Right ventricle myocardium superior (tissue), 1 donor: ENCODE measurements around the gene TRPC4. TPM values are rescaled to one million over a fixed set of nuclear protein-coding genes. Genes with fewer than 3 reads are reported as not detected.

Experiments used
- ATAC-seq: fragments of 200-7000 bp; cut with Tn5 transposase; one replicate; pipeline ENCODE4 v1.9.1; 2020; ENCODE audit warnings: mild to moderate bottlenecking; ENCODE audit not compliant: poor library complexity
- DNase-seq: peaks from one replicate; pipeline ENCODE4 v3.0.0-alpha.2; 2020
- intact Hi-C: fragments of 100-400 bp; cut with DNase I; formaldehyde crosslinking; loops from one replicate; pipeline ENCODE4 v1.11.2; 2022
- total RNA-seq: library from RNA; stranded (reverse); fragmentation: NEBNext Ultra II Directional; extraction: Animal tissue kit (Norgen Biotek cat#: 25700); gene quantifications from one replicate; pipeline ENCODE4 v1.2.1, GENCODE V29; 2021
- donor health status: DM: no; HTN: yes; CAD: no; lungs with severe emphysema.

The TRPC4 gene
- total RNA-seq, 1 donor from 2014 or later = 2.3 TPM

DNA sequence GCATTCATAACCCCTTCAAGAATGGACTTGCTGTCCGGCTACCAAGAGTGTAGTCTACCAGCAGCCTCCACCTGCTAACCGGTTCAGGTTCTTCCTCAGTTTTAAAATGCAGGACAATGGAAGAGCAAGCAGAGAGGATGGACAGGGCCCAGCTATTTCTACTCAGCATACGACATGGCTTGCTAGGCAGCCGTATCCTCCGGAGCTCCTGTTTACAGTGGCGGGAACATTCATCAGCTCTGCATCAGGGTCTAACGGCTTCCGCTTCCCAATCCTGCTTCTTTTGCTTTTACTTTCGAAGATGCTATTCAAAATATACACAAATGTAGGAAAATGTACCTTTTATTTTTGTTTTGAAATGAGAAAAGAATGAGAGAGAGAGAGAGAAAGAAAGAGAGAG is 118.5 kb downstream of the TRPC4 start:
- DNase-seq (no peak), ATAC-seq (no peak)
- intact Hi-C loops = no loop called here

DNA sequence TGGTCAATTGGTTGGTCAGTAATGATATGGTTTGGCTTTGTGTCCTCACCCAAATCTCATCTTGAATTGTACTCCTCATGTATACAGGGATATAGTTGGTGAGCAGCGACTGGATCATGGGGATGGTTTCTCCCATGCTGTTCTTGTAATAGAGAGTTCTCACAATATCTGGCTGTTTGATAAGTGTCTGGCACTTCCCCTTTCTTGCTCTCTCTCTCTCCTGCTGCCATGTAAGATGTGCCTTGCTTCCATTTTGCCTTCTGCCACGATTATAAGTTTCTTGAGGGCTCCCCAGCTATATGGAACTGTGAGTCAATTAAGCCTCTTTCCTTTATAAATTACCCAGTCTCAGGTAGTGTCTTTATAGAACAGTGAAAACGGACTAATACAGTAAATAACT is 120.7 kb downstream of the TRPC4 start:
- DNase-seq (no peak), ATAC-seq (no peak)
- intact Hi-C loops = no loop called here

DNA sequence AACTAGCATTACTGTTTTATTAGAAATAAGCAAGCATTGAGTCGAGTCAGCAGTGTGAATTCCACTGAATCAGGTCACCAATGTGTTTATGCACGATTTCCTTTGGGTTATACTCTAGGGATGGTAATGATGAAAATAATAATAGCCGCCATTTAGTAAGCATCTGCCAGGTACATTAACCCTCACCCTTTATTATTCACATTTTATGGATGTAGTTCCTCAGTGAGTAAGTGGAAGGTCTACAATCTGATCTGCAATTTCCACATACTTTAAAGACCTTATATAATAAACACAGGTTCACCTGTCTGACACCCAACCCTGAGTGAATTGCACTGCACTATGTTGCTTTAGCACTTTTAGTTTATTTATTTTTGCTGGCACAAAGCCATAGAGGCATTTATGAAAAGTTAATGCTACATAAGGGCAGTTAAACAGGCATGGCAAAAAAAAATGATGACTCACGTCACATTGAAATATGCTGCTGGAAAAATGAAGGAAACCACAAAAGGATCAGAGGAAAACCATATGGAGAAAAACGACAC is 122.4 kb downstream of the TRPC4 start:
- no peak for DNase-seq
- ATAC-seq = no peak
- intact Hi-C loops = no loop called here

DNA sequence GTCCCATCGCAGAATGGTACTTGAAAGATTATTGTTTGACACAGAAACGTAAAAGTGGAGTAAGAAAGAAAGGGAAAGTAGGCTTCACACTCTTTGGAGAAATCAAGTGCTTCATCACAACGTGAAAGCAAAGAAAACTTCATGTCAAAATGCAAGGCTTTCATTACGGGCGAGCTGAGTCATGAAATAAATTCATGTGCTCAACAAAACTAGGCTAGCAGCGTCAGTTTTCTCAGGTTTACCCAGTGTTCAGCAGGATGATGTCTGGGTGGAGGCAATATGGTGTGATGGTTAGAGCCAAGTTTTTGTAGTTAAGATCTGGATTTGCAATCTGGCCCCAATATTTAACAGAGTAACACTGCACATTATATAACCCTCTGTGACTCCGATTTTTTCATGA is 128.0 kb downstream of the TRPC4 start:
- intact Hi-C loops = no loop called here
- DNase-seq (no peak), ATAC-seq (no peak)

DNA sequence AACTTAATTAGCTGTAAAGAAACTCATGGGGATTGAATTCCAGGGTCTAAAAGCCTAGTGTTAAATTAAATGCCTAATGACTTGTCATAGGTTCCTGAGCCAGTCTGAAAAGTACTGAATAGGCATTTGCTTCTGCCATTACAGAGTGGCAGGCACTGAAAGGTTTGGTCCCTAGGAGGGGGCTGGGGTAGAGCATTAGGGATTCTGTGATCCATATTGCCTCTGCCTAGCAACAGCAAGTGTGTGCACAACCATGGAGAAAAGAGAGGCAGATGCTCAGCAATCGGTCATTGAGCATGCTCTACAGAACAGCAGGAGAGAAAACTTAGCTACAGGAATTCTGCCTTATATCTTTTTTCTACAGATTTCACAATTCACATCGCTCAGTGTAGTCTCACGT is 133.5 kb downstream of the TRPC4 start:
- intact Hi-C loops = no loop called here
- DNase-seq = no peak
- no peak for ATAC-seq

DNA sequence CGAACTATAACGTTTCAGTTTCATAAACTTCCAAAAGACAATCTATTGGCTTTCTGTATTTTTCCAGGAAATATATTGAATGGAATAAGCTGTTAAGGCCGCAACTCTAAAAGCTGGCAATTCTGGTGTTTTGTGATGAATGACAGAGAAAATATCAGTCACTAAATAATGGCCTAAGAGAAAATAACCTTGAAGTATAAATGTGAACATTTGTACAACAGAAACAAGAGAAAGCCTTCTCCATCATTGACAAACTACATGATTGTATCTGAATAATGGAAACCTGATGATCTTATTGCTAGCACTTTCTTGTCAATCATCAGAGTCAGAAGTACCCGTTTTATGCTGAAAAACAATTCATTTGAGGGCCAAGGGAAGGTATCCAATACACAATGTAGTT is 134.3 kb downstream of the TRPC4 start:
- ATAC-seq = no peak
- no peak for DNase-seq
- intact Hi-C loops = no loop called here

DNA sequence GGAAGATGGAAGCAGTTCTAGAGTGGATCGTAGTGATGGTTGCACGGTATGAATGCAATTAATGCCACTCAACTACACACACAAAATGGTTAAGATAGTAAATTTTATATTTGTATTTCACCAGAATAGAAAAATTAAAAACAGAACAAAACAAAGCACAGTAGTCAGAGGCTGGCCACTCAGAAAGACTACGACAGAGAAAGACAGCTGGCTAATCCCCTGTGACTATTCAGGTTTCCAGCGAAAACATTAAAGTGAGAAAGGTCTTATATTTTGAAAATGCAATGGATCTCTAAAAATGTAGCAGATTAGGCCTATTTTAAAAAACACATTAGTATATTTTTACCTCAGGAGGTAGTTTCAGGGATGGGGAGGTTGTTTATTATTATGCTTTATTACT is 139.7 kb downstream of the TRPC4 start:
- no peak for ATAC-seq
- DNase-seq = no peak
- intact Hi-C loops = no loop called here

DNA sequence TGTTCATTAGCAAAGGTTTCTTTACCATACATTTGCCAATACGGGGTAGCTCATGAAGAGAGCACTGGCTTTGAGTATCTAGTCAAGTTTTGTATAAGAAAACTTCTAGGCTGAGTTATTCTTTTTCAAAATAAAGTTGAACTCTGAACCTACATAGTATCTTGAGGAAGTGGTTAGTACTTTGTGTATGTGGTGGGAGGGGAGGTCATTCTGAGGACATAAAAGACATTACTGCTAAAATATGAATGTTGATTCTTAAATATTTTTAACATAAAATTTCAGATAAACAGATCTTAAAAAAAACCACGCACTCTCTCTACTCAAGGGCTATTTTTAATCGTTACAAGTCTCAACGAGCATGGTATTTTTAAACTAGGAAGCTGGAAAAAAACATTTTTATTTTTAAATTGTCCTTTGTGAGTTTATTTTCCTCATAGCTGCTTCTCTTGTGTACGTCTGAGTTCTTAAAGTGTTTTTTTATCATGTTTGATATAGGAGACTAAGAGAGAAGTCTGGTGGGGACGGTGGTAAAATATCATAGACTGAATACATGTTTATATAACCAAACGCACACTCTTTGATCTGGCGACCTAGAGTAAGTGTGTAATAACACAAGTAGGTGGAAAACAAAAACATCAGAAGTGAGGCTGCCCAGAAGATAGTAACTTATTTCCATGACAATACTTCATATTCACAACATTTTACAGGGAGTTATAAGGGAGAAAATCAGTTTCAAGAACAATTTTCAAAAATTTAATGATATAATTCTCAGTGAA is 153.0 kb downstream of the TRPC4 start:
- ATAC-seq (no peak), DNase-seq (no peak)
- intact Hi-C loops = no loop called here

DNA sequence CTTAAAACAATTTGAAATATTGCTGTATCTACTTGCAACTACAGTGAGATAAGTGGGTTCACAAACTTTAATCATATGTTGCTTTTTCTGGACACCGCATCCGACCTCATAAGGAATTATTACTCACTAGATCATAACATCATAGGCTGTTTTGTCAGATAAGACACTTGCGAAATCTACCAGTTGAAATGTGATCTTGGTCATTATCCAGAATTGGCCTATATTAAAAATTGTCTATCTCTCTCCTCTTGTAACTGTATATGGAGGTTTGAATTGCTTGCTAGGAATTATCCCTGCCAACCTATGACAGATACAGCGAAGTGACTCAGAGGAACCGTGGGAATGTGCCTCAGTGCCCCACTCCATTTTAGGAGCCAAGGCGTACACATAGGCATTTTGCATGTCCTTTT is 154.0 kb downstream of the TRPC4 start:
- ATAC-seq (no peak), DNase-seq (no peak)
- intact Hi-C loops = no loop called here

DNA sequence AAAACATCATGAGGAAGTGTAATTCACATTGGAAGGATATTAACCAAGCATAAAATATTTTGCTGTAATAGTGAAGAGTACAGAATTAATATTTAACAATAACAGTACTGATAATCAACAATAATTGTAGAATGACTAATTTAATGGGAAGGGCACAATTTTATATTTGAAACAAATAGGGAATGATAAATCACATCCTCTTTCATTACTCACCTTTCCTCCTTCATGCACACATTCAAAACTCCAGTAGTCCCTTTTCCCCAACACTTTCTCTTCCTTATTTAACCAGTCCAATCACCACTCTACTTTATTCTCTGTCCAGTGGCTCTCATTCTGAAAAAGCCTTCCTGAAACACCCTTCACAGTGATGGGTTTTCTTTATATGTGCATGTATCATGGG is 160.3 kb downstream of the TRPC4 start:
- ATAC-seq (no peak), DNase-seq (no peak)
- intact Hi-C loops = no loop called here

DNA sequence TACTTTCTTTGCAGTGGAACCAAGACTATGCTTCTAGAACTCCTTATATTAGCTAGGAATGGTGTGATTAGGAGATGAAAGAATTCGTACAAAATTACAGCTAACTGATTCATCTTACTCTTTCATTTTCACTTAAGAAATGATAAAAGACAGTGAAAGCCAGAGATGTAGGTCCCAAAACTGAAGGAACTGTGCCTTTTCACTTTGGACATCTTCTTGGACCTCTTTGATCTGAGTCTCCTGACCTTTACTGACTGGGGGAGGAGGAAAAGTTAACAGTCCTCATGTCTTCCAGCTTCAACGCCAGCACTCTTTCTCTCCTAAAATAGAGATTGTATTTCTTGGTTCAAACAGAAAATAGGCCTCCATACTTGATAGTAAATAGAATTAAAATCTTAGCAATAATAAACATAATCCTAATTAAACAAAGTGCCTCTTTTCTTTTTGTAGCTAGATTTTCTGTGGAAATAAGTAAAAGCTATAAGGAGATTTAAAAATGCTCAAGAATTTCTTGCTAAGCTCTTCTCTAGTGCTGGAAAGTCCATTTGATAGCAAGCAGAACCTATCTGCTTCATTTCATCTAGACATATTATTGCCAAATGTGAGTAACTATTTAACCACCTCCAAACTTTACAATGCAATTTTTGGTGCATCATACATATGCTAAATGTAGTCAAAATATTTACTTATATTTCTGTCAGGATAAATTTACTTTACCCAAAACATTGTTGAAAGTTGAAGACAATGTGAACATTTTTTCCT is 161.7 kb downstream of the TRPC4 start:
- DNase-seq (no peak), ATAC-seq (no peak)
- intact Hi-C loops = no loop called here

DNA sequence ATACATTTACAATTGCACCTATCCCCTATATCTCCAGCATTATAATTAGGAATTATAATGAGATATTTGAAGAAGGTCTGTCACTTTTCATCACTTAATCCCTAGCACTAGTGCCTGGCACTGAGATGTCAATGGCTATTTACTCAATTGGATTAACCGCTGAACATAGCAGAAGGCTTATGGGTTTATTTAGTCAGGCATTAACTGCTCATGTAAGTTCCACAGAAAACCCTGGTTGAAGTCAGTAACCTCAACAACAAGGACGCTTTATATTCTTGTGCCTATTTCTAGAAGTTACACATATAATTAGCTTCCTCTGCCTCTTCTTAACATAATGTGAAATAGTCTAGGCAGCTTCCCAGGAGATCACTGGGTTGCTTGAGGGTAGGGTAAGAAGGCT is 163.5 kb downstream of the TRPC4 start:
- no peak for ATAC-seq
- intact Hi-C loops = no loop called here
- DNase-seq = no peak

DNA sequence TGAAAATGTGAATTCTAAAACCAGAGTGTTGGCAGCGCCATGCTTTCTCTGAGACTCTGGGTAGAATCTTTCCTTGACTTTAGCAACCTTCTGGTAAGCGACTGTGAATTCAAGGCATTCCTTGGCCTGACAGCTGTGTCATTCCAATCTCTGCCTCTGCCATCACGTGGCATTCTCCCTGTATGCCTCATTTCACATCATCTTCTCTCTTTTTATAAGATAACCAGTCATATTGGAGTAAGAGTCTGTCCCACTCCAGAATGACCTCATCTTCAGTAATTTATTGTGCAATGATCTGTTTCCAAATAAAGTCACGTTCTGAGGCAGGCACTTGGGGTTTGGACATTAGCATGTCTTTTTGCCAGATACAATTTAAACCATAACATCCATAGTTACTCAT is 167.6 kb downstream of the TRPC4 start:
- DNase-seq = no peak
- intact Hi-C loops = no loop called here
- ATAC-seq = no peak

DNA sequence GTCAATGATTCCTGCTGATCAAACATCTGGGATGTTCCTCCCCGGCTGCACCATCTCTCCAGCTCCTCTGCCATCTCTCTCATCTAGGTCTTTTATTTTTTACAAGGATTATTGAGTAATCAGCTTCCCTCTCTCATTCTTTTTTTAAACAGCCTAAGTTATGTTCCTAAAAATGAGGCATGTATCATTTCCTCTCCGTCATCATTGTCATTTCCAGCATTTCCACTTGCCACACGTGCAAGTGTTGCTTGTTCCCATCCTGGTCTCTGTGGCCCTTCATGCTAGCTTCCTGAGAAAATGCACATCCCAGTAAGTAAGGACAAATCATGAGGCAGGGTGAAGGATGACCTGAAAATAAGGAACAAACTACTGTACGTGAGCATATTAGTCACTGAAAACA is 168.3 kb downstream of the TRPC4 start:
- no peak for DNase-seq
- ATAC-seq = no peak
- intact Hi-C loops = no loop called here

DNA sequence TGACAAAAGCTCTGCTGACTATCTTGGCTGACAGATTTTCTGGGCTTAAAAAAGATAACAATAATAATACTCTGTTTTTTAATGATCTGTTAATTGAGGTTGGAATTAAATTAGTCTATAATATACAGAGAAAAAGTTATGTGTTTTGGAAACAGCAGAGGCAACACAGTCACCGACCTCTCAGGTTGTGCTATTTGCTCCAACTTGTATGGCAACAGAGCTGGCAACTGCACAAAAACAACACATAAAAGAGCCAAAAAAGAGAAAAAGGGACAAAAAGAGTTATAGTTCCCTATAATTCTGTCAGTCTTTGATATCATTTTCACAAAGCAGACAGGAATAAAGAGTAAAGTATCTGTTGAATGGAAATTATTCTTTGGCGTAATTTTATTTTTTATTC is 168.7 kb downstream of the TRPC4 start:
- intact Hi-C loops = no loop called here
- no peak for DNase-seq
- no peak for ATAC-seq

DNA sequence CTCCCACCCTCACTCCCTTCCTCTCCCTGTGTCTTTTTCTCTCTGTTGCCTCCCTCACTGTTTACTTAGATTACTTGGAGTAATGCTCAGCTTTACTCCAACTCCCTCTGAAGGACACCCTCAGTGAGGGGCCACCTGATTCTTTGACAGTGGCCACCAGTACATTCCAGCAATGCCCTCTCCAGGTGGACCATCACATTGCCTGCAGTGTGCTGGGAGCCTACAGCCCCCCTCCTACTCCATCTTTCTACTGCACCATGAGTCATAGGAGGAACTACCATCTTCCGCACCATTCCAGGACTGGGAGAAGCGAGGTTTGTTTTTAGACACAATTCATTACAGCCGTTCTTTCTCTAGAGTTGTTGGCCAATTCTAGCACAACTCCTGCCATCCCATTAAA is 174.4 kb downstream of the TRPC4 start:
- DNase-seq = no peak
- ATAC-seq = no peak

DNA sequence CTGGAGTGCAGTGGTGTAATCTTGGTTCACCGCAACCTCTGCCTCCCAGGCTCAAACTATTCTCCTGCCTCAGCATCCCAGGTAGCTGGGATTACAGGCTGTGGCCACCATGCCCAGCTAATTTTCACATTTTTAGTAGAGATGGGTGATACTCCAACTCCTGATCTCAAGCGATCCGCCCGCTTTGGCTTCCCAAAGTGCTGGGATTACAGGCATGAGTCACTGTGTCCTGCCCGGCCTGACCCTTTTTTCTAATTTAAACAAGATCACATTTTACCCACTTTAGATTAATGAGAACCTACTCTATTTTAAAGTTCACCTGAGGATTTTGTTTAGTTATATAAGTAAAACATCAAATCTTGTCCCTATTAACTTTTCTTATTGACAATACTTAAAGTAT is 179.2 kb downstream of the TRPC4 start:
- intact Hi-C loops = no loop called here
- no peak for DNase-seq
- no peak for ATAC-seq

More for the DNA sequence above, 174.4 kb downstream of the TRPC4 start:
- intact Hi-C loops = no loop called here

DNA sequence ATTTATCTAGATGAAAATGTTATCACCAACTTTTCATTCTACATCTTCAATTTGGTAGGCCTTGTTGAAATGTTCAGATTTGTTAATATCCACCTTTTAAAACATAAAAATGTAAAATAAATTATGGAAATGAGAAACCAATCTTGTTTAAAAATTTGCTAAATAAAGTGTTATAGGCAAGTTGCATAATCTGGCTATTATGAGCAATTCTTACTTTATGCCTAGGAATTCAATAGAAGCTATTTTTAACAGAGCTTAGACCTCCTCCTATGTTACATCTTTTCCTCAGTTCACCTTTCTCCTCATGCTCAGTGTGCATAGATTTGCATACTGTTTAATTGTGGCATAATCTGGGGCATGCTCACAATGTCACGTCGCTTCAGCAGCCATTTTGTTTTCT is 183.1 kb downstream of the TRPC4 start:
- intact Hi-C loops = no loop called here
- DNase-seq (no peak), ATAC-seq (no peak)

DNA sequence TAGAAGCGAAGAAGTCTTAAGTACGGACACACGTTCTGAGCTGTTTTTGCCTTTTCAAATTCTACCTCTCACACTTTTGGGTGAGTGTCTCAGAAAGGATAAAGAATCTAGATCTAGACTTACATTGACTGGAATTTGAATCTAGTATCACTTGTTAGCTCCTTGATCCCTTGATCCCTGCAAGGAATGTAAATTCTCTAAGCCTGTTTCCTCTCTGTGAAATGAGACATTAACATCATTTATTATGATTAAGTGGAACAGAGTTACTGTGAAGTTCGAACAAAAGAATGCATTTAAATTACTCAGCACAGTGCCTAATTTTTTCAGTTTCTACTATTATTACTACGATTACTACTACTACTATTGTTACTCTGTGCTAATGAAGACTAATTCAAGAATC is 184.4 kb downstream of the TRPC4 start:
- no peak for DNase-seq
- intact Hi-C loops = no loop called here
- no peak for ATAC-seq

DNA sequence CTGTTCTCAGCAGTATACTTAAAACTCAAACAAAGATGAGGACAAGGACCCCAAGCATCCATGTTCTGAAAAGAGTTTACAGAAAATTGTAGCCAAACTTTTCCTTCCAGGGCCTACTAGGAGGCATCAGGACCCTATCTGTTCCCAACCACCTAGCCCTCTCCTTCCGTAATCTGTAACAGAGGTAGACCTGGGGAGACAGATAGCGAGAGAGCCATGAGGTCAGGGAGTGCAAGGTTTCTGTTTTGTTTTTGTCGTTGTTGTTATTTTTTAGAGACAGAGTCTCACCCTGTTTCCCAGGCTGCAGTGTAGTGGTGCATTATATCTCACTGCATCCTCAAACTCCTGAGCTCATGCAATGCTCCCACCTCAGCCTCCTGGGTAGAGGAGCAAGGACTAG is 187.1 kb downstream of the TRPC4 start:
- intact Hi-C loops = no loop called here
- DNase-seq (no peak), ATAC-seq (no peak)
